MM.1S (cell line): ENCODE measurements around the gene VPS8.
A peak's percentile ranks its signal among the peaks of the same experiment; 100 is the strongest.

Source experiments
- DNase-seq: peaks from one replicate; pipeline ENCODE4 v3.0.0-alpha.2; 2015
- H2AFZ ChIP-seq: fragments of 300-600 bp; sonication (generic); 2 replicates; pipeline ENCODE4 v1.6.0; 2016; ENCODE audit warnings: antibody characterized with exemption, low read length
- H3F3A ChIP-seq: fragments of 300-600 bp; sonication (generic); 2 replicates; pipeline ENCODE4 v1.6.1; 2016; ENCODE audit warnings: mild to moderate bottlenecking, antibody characterized with exemption, low read length, moderate library complexity, mixed read lengths; ENCODE audit not compliant: insufficient read depth
- H3K27ac ChIP-seq: fragments of 300-600 bp; sonication (generic); 2 replicates; pipeline ENCODE4 v1.5.1; 2016; ENCODE audit warnings: mild to moderate bottlenecking, low read length
- H3K27me3 ChIP-seq: fragments of 300-600 bp; sonication (generic); replicated peaks from 2 replicates; pipeline ENCODE4 v1.6.0; 2016; ENCODE audit warnings: low read length; ENCODE audit not compliant: insufficient read depth
- H3K36me3 ChIP-seq: fragments of 300-600 bp; sonication (generic); replicated peaks from 2 replicates; pipeline ENCODE4 v1.6.1; 2016; ENCODE audit warnings: mild to moderate bottlenecking, low read length, mixed read lengths; ENCODE audit not compliant: insufficient read depth
- H3K4me1 ChIP-seq: fragments of 300-600 bp; sonication (generic); 2 replicates; pipeline ENCODE4 v1.6.1; 2016; ENCODE audit warnings: low read length, mixed read lengths
- H3K4me2 ChIP-seq: fragments of 300-600 bp; sonication (generic); 2 replicates; pipeline ENCODE4 v1.6.0; 2016; ENCODE audit warnings: low read depth, low read length
- H3K4me3 ChIP-seq: fragments of 300-600 bp; sonication (generic); 2 replicates; pipeline ENCODE4 v1.5.1; 2016; ENCODE audit warnings: low read length, mixed read lengths
- H3K79me2 ChIP-seq: fragments of 300-600 bp; sonication (generic); 2 replicates; pipeline ENCODE4 v1.6.1; 2016; ENCODE audit warnings: mixed run types, low read length, mixed read lengths
- H3K9ac ChIP-seq: fragments of 300-600 bp; sonication (generic); 2 replicates; pipeline ENCODE4 v1.6.1; 2016; ENCODE audit warnings: low read length, mixed read lengths
- H3K9me2 ChIP-seq: fragments of 300-600 bp; sonication (generic); replicated peaks from 2 replicates; pipeline ENCODE4 v1.6.1; 2016; ENCODE audit warnings: mild to moderate bottlenecking, low read length, mixed read lengths; ENCODE audit not compliant: insufficient read depth
- H3K9me3 ChIP-seq: fragments of 300-600 bp; sonication (generic); replicated peaks from 2 replicates; pipeline ENCODE4 v1.6.1; 2016; ENCODE audit warnings: mild to moderate bottlenecking, low read length, mixed read lengths; ENCODE audit not compliant: insufficient read depth
- H4K20me1 ChIP-seq: fragments of 300-600 bp; sonication (generic); 2 replicates; pipeline ENCODE4 v1.6.1; 2016; ENCODE audit warnings: mild to moderate bottlenecking, low read length, moderate library complexity, mixed read lengths; ENCODE audit not compliant: insufficient read depth
- EZH2 ChIP-seq: fragments of 300-600 bp; sonication (generic); optimal IDR thresholded peaks from 2 replicates; pipeline ENCODE3; 2017; ENCODE audit warnings: low read depth, mild to moderate bottlenecking, antibody characterized with exemption, low read length, mixed read lengths
- EZH2phosphoT487 ChIP-seq: fragments of 300-600 bp; sonication (generic); IDR thresholded peaks from 2 replicates; pipeline ENCODE4 v1.6.1; 2018; ENCODE audit warnings: antibody characterized with exemption, low read length
- TF ChIP-seq, protein P1 (sequence below): fragments of 300-600 bp; sonication (generic); IDR thresholded peaks from 2 replicates; pipeline ENCODE4 v1.5.1; 2016; ENCODE audit warnings: antibody characterized with exemption, low read length, mixed read lengths

Gene VPS8

DNA sequence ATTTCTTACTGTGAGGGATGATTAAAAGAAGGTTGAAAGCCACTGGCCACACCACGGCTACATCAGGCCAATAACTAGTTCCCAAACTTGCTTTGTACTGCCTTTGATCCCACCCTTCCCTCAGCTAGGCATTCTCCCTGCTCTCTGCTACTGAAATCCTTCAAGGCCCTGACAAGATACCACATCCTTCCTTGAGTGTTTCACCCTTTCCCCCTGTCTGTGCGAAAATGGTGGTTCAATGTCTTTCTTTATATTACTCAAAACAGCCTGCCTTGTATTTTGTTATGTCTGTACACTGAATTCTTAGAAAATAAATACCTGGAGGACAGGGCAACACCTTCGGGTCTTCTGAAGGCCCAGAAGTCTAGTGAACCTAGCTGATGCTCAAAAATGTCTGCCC lies 932 bp upstream of the VPS8 start:
- Histone ChIP-seq H3K4me1 (peaks cover 14% of the 10 kb centered on the region), H3K9me3 (no peaks in the 10 kb centered on the region), H3K9me2 (no peaks in the 10 kb centered on the region), H3K27me3 (no peaks in the 10 kb centered on the region), H3F3A (0 out of 2 replicates have a peak, but pooled peaks cover 5% of the 10 kb centered on the region), H3K27ac (no peak overlapping the region), H2AFZ (peak overlapping the region; percentile 72), H4K20me1 (no peaks in the 10 kb centered on the region), H3K79me2 (peaks cover 24% of the 10 kb centered on the region), H3K4me2 (peak overlapping the region; percentile 64; the same call in 1 of the 2 replicates), H3K36me3 (no peaks in the 10 kb centered on the region), H3K9ac (no peak overlapping the region), H3K4me3 (no peak overlapping the region)
- DNase-seq = no peak
- TF ChIP-seq, protein P1, sequence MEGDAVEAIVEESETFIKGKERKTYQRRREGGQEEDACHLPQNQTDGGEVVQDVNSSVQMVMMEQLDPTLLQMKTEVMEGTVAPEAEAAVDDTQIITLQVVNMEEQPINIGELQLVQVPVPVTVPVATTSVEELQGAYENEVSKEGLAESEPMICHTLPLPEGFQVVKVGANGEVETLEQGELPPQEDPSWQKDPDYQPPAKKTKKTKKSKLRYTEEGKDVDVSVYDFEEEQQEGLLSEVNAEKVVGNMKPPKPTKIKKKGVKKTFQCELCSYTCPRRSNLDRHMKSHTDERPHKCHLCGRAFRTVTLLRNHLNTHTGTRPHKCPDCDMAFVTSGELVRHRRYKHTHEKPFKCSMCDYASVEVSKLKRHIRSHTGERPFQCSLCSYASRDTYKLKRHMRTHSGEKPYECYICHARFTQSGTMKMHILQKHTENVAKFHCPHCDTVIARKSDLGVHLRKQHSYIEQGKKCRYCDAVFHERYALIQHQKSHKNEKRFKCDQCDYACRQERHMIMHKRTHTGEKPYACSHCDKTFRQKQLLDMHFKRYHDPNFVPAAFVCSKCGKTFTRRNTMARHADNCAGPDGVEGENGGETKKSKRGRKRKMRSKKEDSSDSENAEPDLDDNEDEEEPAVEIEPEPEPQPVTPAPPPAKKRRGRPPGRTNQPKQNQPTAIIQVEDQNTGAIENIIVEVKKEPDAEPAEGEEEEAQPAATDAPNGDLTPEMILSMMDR = no peak
- no peak for TF ChIP-seq EZH2phosphoT487
- no peak for TF ChIP-seq EZH2

DNA sequence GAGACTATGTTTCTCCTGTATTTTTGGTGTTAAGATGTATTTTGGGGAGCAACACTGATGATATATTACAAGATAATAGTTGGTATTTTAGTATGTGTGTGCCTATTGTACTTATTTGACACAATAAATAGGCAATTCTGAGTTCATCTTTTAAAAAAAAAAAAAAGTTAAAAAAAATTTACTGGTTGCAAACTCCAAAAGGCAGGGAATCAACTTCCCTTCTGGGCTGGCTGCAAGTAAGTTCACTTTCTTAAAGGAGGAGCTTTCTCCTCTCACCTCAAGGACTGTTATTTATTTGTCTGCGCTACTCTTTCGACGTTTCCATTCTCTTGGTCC lies 335 bp upstream of the VPS8 start:
- Histone ChIP-seq H3K27ac (no peak overlapping the region), H3K4me1 (peaks cover 14% of the 10 kb centered on the region), H3K9ac (no peak overlapping the region), H3F3A (0 out of 2 replicates have a peak, but pooled peaks cover 5% of the 10 kb centered on the region), H3K9me3 (no peaks in the 10 kb centered on the region), H2AFZ (peak overlapping the region; percentile 72), H3K4me3 (peak overlapping the region; percentile 89), H3K4me2 (peak overlapping the region; percentile 64), H3K27me3 (no peaks in the 10 kb centered on the region), H4K20me1 (no peaks in the 10 kb centered on the region), H3K9me2 (no peaks in the 10 kb centered on the region), H3K36me3 (no peaks in the 10 kb centered on the region), H3K79me2 (peaks cover 24% of the 10 kb centered on the region)
- TF ChIP-seq EZH2phosphoT487 (no peak), EZH2 (no peak)
- TF ChIP-seq, protein P1 = no peak
- DNase-seq = no peak

DNA sequence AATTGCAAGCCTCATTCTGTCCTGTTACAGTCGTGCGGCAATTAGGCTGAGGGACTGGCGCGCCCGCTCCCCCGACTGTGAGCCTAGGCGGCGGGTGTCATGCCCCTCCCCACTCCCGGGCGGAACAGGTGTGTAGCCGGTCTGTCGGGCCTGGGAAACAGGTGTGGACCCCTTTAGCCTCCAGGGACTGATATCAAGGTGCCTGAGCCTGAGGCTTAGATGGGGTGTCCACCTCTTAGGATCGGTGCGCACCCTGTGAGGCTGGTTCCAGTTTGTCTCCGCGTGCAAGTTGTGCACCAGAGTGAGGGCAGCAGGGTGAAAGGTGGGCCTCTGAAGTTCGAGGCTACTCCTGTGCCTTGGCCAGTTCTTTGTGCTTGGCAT lies 686 bp downstream of the VPS8 start:
- Histone ChIP-seq H3K4me1 (peaks cover 14% of the 10 kb centered on the region), H3K9ac (peak overlapping the region; percentile 70), H3K36me3 (no peaks in the 10 kb centered on the region), H2AFZ (peak overlapping the region; percentile 95), H3K4me2 (peak overlapping the region; percentile 88), H3K27me3 (no peaks in the 10 kb centered on the region), H3K79me2 (peaks cover 24% of the 10 kb centered on the region), H3K27ac (peak overlapping the region; percentile 20; the same call in 1 of the 2 replicates), H3K9me2 (no peaks in the 10 kb centered on the region), H4K20me1 (no peaks in the 10 kb centered on the region), H3F3A (0 out of 2 replicates have a peak, but pooled peaks cover 5% of the 10 kb centered on the region), H3K9me3 (no peaks in the 10 kb centered on the region), H3K4me3 (peak overlapping the region; percentile 89)
- no peak for DNase-seq
- TF ChIP-seq, protein P1 = no peak
- TF ChIP-seq EZH2 = no peak
- TF ChIP-seq EZH2phosphoT487 = no peak
